K562 (cell line): Measurements from ENCODE around the gene SLC44A5. TPM values are rescaled to one million over a fixed set of nuclear protein-coding genes. Genes with fewer than 3 reads are reported as not detected.

Source experiments
- ATAC-seq: fragments of 200-7000 bp; cut with Tn5 transposase; 3 replicates; pipeline ENCODE4 v1.9.1; 2020; ENCODE audit warnings: moderate library complexity
- BruUV-seq: library from RNA; stranded (reverse); fragments of 400-500 nt; replicated peaks from 2 replicates; lab custom pipeline; 2021; lab: Mats Ljungman, UMichigan
- CTCF ChIA-PET: fragments of 300-600 bp; formaldehyde crosslinking; extraction: SDS; loops from one replicate; lab custom pipeline; 2021; ENCODE audit warnings: low intra/inter-chr PET ratio; lab: Yijun Ruan, JAX
- POLR2A ChIA-PET: fragments of 300-600, 350-650 bp; sonication (Branson Sonifier 250); formaldehyde crosslinking; extraction: SDS; loops from one replicate; lab custom pipeline; 2021; ENCODE audit warnings: antibody characterized with exemption, inconsistent platforms; lab: Yijun Ruan, JAX
- DNase-seq, 4 experiments: peaks; one replicate each; pipeline versions ENCODE4 v3.0.0 to v3.0.0-alpha.2; 2011 to 2018; ENCODE audit warnings: low spot score in 3 of 4, mixed read lengths in 3 of 4; ENCODE audit errors: extremely low read depth in 1 of 4
- FAIRE-seq: peaks from 2 replicates; lab custom pipeline; 2011; peaks lifted over from hg19 to GRCh38; lab: Jason Lieb, UNC
- H2AFZ ChIP-seq: 2 replicates; pipeline ENCODE4 v1.6.0; 2011; ENCODE audit warnings: low read depth, low read length, control low read depth, inconsistent platforms
- H3K27ac ChIP-seq: fragments of 200-600 bp; 3 replicates; pipeline ENCODE4 v1.8.0; 2011; ENCODE audit warnings: low read depth, mild to moderate bottlenecking, control low read depth, inconsistent platforms, low read length, moderate library complexity, mixed read lengths; ENCODE audit errors: extremely low read depth
- H3K27me3 ChIP-seq, 2 experiments: fragments of 300-600 bp in 1 of 2; 2 replicates in 1 of 2; 3 replicates in 1 of 2; pipeline versions ENCODE4 v1.6.0 to v1.8.0; 2011; ENCODE audit warnings: inconsistent platforms in 2 of 2, low read length in 2 of 2, mild to moderate bottlenecking in 1 of 2, mixed read lengths in 1 of 2, moderate library complexity in 1 of 2; ENCODE audit not compliant: control insufficient read depth in 2 of 2, insufficient read depth in 2 of 2
- H3K36me3 ChIP-seq: fragments of 300-600 bp; 3 replicates; pipeline ENCODE4 v1.8.0; 2011; ENCODE audit warnings: mild to moderate bottlenecking, low read length, inconsistent platforms; ENCODE audit not compliant: control insufficient read depth, insufficient read depth
- H3K4me1 ChIP-seq, 2 experiments: fragments of 200-600 bp in 1 of 2; replicated peaks in 1 of 2; 2 replicates in 1 of 2; 3 replicates in 1 of 2; pipeline versions ENCODE4 v1.5.1 to v1.8.0; 2011; ENCODE audit warnings: inconsistent platforms in 2 of 2, low read length in 2 of 2, mild to moderate bottlenecking in 1 of 2, mixed read lengths in 1 of 2, moderate library complexity in 1 of 2; ENCODE audit not compliant: control insufficient read depth in 2 of 2, insufficient read depth in 2 of 2
- H3K4me2 ChIP-seq: 2 replicates; pipeline ENCODE4 v1.6.1; 2011; ENCODE audit warnings: low read length, control low read depth, inconsistent platforms, mixed read lengths; ENCODE audit not compliant: insufficient read depth
- H3K4me3 ChIP-seq: fragments of 200-600 bp; sonication (generic), shearing (Covaris generic); 2 replicates; pipeline ENCODE4 v1.5.1; 2016; ENCODE audit warnings: control low read depth, inconsistent platforms
- H3K79me2 ChIP-seq: fragments of 200-600 bp; 3 replicates; pipeline ENCODE4 v1.8.0; 2011; ENCODE audit warnings: low read length, inconsistent platforms; ENCODE audit not compliant: control insufficient read depth, insufficient read depth
- H3K9ac ChIP-seq, 2 experiments: 2 replicates each; pipeline versions ENCODE4 v1.6.0 to v1.6.1; 2011; ENCODE audit warnings: low read depth in 2 of 2, low read length in 2 of 2, control low read depth in 1 of 2, inconsistent platforms in 1 of 2, mild to moderate bottlenecking in 1 of 2, mixed read lengths in 1 of 2; ENCODE audit not compliant: insufficient read depth in 1 of 2
- H3K9me1 ChIP-seq: one replicate; pipeline ENCODE4 v1.6.0; 2011; ENCODE audit warnings: inconsistent platforms, mild to moderate bottlenecking, low read length, moderate library complexity; ENCODE audit not compliant: control insufficient read depth, insufficient read depth
- H3K9me3 ChIP-seq: replicated peaks from 2 replicates; pipeline ENCODE4 v1.5.1; 2011; ENCODE audit warnings: low read depth, low read length, inconsistent platforms; ENCODE audit not compliant: control insufficient read depth, insufficient read depth
- H4K20me1 ChIP-seq: replicated peaks from 2 replicates; pipeline ENCODE4 v1.6.1; 2011; ENCODE audit warnings: low read length, inconsistent platforms, mixed read lengths; ENCODE audit not compliant: control insufficient read depth, insufficient read depth
- CHCHD3 ChIP-seq: fragments of 250-450 bp; sonication (Bioruptor Pico); IDR thresholded peaks from 2 replicates; pipeline ENCODE4 v2.1.2; 2022; ENCODE audit warnings: mild to moderate bottlenecking
- ELK1 ChIP-seq: sonication (generic); formaldehyde crosslinking; IDR thresholded peaks from 2 replicates; pipeline ENCODE4 v1.8.1; 2022; ENCODE audit warnings: missing genetic modification reagents
- EP300 ChIP-seq: IDR thresholded peaks from 2 replicates; pipeline ENCODE4 v1.6.1; 2012; ENCODE audit warnings: low read length, improper control_type of control experiment
- FOXO4 ChIP-seq: fragments of 450-650 bp; formaldehyde crosslinking; IDR thresholded peaks from 2 replicates; pipeline ENCODE4 v1.4.0; 2020; ENCODE audit warnings: mild to moderate bottlenecking, moderate library complexity
- HMG20A ChIP-seq: fragments of 450-650 bp; formaldehyde crosslinking; conservative IDR thresholded peaks from 2 replicates; pipeline ENCODE4 v1.4.0; 2020; ENCODE audit warnings: mild to moderate bottlenecking, mixed read lengths
- MEF2A ChIP-seq: IDR thresholded peaks from 2 replicates; pipeline ENCODE4 v1.6.1; 2011; ENCODE audit warnings: low read depth, mild to moderate bottlenecking, low read length, moderate library complexity; ENCODE audit not compliant: control insufficient read depth
- MYNN ChIP-seq, 2 experiments: sonication (generic); formaldehyde crosslinking in 1 of 2; IDR thresholded peaks; 2 replicates each; pipeline versions ENCODE4 v1.5.0 to v1.6.1; 2016 to 2020; ENCODE audit warnings: antibody characterized with exemption in 1 of 2, missing genetic modification reagents in 1 of 2
- SNRNP70 ChIP-seq: fragments of 200-400 bp; formaldehyde crosslinking; optimal IDR thresholded peaks from 2 replicates; pipeline ENCODE3; 2017; ENCODE audit warnings: low read depth, low read length
- SP2 ChIP-seq: IDR thresholded peaks from 2 replicates; pipeline ENCODE4 v1.6.1; 2011; ENCODE audit warnings: mild to moderate bottlenecking, low read depth, low read length, moderate library complexity; ENCODE audit not compliant: poor library complexity, severe bottlenecking; ENCODE audit errors: extremely low read depth
- ZC3H8 ChIP-seq: fragments of 450-650 bp; IDR thresholded peaks from 2 replicates; pipeline ENCODE4 v1.6.1; 2017
- ZNF124 ChIP-seq: sonication (generic); formaldehyde crosslinking; IDR thresholded peaks from 2 replicates; pipeline ENCODE4 v1.8.1; 2022; ENCODE audit warnings: missing genetic modification reagents
- ZNF253 ChIP-seq: fragments of 250-450 bp; sonication (Bioruptor Pico); conservative IDR thresholded peaks from 2 replicates; pipeline ENCODE4 v1.6.1; 2021; ENCODE audit warnings: mild to moderate bottlenecking
- WGBS: fragments of 100-300 bp; shearing (Covaris generic); methylation state at CpG from one replicate; pipeline ENCODE4 v1.1.6; 2016; ENCODE audit warnings: low coverage, mixed read lengths; ENCODE audit not compliant: insufficient coverage; ENCODE audit errors: missing lambda C conversion rate; 5-methylcytosine and 5-hydroxymethylcytosine counted together
- in situ Hi-C: fragments of 300-500 bp; cut with MboI; formaldehyde crosslinking; loops from 4 replicates; pipeline ENCODE4 v1.15.0; 2018; ENCODE audit warnings: inconsistent platforms, mixed read lengths
- intact Hi-C: fragments of 100-400 bp; cut with micrococcal nuclease; formaldehyde crosslinking; loops from 2 replicates; pipeline ENCODE4 v1.14.2; 2022
- polyA plus RNA-seq, 8 experiments: library from polyadenylated mRNA; depleted of rRNA in 4 of 8; stranded (reverse) in 5 of 8; unstranded in 3 of 8; fragments of >200 nt; fragmentation: Nextera tagmentation in 2 of 8; fragmentation: Illumina TruSeq in 1 of 8; extraction: Ambion mirVana in 2 of 8; extraction: Trizol in 1 of 8; gene quantifications; 2 replicates each; pipeline versions ENCODE4 v1.2.1 to v1.2.3, GENCODE V29; 2011 to 2014; ENCODE audit warnings: inconsistent platforms in 1 of 8, missing spikeins in 1 of 8
- total RNA-seq, 7 experiments: library from RNA; depleted of rRNA in 6 of 7; stranded (reverse); fragments of >200 nt in 6 of 7; fragmentation: Illumina TruSeq in 2 of 7; extraction: Trizol in 2 of 7; gene quantifications; 2 replicates each; pipeline versions ENCODE4 v1.2.1 to v1.2.3, GENCODE V29; 2011 to 2021; ENCODE audit warnings: low replicate concordance in 1 of 7
- TF ChIP-seq, protein P1 (sequence below): fragments of 250-450 bp; sonication (Bioruptor Pico); IDR thresholded peaks from 2 replicates; pipeline ENCODE4 v1.8.0; 2021; ENCODE audit warnings: borderline replicate concordance, mild to moderate bottlenecking, moderate library complexity; ENCODE audit not compliant: poor library complexity, severe bottlenecking
- TF ChIP-seq, protein P2 (sequence below): fragments of 250-450 bp; sonication (Bioruptor Pico); IDR thresholded peaks from 2 replicates; pipeline ENCODE4 v1.4.0; 2020

SLC44A5 gene
- total and polyA plus RNA-seq, 9 of the 15 experiments (the other 6 are each of a cell fraction or from before 2014, with no cell fraction given), result 1.2 to 10.1 (median 3.2) TPM

- Histone ChIP-seq H2AFZ (no peak overlapping the region), H3K4me3 (no peak overlapping the region), H3K27ac (no peak overlapping the region), H3K27me3 (peaks cover 0 to 4% of the 10 kb centered on the region in 2 experiments; a peak in 2 of 5 replicates), H3K79me2 (no peaks in the 10 kb centered on the region), H4K20me1 (no peaks in the 10 kb centered on the region), H3K9ac (no peak overlapping the region), H3K36me3 (no peaks in the 10 kb centered on the region), H3K4me1 (no peaks in the 10 kb centered on the region), H3K9me3 (no peaks in the 10 kb centered on the region), H3K4me2 (no peak overlapping the region), H3K9me1 (no peaks in the 10 kb centered on the region)
- BruUV-seq, result no TSS peak
- ATAC-seq (no peak), FAIRE-seq (no peak), DNase-seq (no peak)
- intact Hi-C loops, result no loop called here
- 3% methylated on average over 2 of the region's 2 CpGs for WGBS
- TF ChIP-seq FOXO4 (CRISPR knock-in tag) (no peak), CHCHD3 (CRISPR knock-in tag) (no peak), EP300 (no peak), MYNN (IDR thresholded peaks at IDR 0.05) (no peak), MYNN (CRISPR knock-in tag; IDR thresholded peaks at IDR 0.05) (no peak), ZNF253 (CRISPR knock-in tag) (no peak), ZC3H8 (no peak), ZNF124 (CRISPR knock-in tag) (no peak), HMG20A (CRISPR knock-in tag) (no peak), SP2 (no peak), ELK1 (CRISPR knock-in tag) (no peak), MEF2A (no peak), SNRNP70 (no peak)
- TF ChIP-seq, protein P1, sequence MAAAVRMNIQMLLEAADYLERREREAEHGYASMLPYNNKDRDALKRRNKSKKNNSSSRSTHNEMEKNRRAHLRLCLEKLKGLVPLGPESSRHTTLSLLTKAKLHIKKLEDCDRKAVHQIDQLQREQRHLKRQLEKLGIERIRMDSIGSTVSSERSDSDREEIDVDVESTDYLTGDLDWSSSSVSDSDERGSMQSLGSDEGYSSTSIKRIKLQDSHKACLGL (CRISPR knock-in tag), result no peak
- TF ChIP-seq, protein P2, sequence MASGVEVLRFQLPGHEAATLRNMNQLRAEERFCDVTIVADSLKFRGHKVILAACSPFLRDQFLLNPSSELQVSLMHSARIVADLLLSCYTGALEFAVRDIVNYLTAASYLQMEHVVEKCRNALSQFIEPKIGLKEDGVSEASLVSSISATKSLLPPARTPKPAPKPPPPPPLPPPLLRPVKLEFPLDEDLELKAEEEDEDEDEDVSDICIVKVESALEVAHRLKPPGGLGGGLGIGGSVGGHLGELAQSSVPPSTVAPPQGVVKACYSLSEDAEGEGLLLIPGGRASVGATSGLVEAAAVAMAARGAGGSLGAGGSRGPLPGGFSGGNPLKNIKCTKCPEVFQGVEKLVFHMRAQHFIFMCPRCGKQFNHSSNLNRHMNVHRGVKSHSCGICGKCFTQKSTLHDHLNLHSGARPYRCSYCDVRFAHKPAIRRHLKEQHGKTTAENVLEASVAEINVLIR (CRISPR knock-in tag), result no peak
- in situ Hi-C loops, result no loop called here
- ChIA-PET CTCF (no interaction called here), POLR2A (no interaction called here)
Observed at GRCh38 chr1:75579046-75579445, 31.9 kb downstream of the SLC44A5 start.
